GM18520 (cell line): ENCODE measurements around the gene USP46.

Experiments
- ATAC-seq: cut with Tn5 transposase; IDR thresholded peaks from one replicate; pipeline ENCODE4 v1.9.1; 2021; ENCODE audit not compliant: unreplicated experiment

Gene USP46

DNA sequence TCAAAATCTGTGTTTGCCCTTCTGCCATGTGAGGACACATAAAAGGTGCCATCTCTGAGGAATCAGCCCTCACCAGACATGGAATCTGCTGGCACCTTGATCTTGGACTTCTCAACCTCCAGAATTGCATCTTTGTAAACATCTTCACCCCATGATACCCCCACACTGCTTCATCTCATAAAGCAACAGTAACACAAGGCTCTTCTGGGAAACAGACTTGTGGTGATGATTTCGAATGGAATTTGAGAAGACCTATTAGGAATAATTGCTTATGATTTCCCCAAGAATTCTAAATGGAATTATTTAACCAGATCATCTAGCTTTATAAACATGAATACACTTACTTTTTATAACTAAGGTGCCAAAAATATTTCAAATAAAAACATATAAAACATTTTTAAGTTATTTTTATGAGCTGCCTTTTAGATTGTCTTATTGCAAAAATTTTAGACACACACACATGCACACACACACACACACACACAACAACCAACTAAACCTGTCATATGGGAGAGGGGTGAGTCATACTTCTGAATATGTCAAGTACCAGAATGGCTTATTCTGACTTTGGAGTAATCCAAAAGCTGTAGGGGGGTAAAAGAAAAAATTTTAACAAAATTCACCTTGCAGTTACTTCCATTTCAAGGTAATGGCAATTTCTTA lies 82.0 kb downstream of the USP46 start:
- no peak for ATAC-seq

DNA sequence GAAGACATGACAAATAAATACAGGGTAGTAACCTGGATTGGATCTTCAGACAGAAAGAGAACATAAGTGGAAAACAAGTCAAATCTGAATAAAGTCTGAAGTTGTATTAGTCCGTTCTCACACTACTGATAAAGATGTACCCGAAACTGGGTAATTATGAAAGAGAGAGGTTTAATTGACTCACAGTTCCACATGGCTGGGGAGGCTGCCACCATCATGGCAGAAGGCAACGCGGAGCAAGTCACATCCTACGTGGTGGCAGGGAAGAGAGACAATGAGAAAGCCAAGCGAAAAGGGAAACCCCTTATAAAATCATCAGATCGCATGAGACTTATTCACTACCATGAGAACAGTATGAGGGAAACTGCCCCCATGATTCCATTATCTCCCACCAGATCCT lies 82.8 kb downstream of the USP46 start:
- no peak for ATAC-seq

DNA sequence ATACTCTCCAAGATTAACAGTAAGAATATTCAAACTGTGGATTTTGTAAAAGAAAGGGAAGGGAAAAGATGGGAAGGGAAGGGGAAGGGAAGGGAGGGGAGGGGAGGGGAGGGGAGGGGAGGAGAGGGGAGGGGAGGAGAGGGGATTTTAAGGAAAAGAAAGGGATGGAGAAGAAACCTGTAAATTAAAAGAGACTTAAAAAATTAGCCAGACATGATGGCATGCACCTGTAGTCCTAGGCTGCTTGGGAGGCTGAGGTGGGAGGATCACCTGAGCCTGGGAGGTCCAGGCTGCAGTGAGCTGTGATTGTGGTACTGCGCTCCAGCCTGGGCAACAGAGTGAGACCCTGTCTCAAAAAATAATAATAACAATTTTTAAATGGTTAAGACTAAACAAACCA lies 83.7 kb downstream of the USP46 start:
- ATAC-seq, result no peak

DNA sequence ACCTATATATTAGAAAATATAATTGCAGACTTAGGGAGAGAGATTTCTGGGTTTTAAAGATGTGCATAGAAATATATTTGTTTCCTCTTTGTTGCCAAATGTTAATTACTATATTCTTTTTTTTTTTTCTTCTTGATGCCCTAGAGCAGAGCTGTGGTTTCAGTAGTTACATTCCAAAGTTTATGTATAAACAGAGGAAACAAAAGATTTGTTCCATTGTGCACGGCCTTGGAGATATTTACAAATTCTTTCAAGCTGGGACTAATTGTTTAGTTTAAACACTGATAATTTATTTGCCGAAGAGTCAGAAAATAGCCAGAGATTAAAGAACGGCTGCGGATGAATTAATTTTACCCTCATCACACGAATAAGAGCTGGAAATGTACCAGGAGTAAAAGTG lies 85.1 kb downstream of the USP46 start:
- no peak for ATAC-seq

DNA sequence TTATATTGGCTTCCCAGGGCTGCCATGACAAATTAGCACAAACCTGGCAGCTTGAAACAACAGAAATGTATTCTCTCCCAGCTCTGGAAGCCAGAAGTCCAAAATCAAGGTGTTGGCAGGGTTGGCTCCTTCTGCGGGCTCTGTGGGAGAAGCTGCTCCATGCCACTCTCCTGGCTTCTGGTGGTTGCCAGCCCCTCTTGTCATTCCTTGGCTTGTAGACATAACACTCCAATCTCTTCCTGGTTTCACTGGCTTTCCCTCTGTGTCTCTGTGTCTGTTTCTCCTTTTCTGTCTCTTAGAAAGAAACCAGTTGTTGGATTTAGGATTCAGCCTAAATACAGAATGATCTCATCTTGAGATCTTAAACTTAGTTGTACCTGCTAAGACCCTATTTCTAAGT lies 85.5 kb downstream of the USP46 start:
- ATAC-seq, result no peak

DNA sequence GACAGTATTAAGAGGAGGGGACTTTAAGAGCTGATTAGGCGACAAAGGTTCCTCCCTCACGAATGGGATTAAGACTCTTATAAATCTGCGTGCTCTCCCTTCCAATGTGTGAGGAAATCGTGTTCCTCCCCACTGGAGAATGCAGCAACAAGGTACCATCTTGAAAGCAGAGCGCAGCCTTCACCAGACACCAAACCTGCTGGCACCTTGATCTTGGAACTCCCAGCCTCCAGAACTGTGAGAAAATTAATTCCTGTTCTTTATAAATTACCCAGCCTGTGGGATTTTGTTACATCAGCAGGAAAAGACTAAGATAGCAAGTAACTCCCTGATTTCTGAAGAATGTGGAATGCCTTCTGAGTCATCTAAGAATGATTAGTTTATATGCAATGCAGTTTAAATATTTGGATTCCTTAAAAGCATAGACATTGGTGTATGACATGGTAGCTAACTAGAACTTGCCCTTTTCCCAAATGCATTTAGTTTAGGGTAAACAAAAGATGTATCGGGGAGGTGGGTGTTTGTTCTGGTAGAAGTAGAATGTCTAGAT lies 86.1 kb downstream of the USP46 start:
- no peak for ATAC-seq

DNA sequence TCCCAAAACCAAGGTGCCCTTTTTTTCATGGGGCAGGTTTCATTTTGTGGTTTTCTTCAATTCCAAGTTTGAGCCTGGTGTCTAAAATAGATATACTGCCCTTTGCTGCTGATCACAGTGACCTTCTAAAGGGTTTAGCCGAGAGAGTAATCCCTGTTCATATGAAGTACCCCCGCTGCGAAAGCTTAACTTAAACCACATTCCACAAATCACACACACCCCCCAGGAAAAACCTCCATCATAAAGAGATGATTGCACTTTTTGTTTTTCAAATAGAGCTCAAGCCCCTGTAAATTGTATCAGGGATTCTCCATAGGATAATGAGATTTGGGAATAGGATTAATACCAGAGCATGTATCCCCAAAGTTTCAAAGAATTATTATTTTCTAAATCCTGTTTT lies 90.8 kb downstream of the USP46 start:
- ATAC-seq, result no peak

DNA sequence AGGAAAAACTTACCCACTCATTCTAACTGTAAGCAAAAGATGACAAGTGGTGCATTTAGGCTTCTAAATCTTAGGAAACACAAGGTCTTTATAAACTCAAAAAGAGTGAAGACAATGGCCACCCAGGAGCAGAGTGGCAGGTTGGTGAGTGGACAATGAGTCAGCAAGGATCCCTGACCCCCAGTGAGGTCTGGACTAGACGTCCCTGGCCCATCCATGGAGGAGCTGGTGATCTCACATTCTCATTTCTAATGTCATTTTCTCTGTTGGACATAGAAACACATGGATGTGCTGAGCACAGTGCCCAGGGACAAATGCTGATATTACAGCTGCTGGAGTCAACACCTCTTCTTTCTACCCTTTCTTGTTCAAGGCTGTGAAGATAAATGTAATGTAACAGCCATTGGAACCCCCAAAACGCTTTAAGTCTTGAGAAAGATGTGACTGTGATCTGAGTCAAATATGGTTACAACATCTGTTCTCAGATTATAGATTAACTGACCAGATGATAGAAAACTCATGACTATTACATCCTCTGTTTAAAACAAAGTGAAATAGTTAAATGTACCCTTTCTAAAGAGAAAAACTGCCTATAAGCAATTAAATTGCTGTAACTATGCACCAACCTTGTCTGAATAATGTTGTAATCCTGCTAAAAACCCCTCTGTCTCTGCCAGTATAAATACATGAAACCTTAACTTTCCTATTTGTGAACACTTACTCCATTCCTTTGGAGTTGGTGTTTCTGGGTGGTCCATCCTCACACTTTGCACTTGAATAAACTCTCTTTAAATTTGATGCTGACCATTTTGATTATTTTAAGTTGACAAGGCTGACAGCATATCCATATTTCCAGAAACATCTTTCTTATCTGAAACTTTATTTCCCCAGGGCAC lies 92.7 kb downstream of the USP46 start:
- ATAC-seq, result no peak

DNA sequence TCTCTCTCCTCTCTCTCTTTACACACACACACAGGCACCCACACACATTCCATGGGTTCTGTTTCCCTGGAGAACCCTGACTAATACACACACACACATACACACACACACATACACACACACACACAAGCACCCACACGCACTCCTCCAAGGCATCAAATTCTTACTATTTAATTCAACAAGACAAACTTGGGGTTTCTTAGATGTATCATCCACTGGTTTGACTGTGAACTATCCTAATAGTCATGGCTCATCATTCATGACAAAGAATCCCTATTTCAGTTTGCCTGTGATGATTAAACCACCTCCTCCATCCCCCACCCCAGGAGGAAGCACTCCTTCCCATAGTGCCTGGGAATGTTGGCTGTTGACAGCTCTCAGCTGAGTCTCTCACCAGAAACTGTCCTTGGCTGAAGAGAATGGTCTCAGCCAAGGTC lies 98.2 kb downstream of the USP46 start:
- ATAC-seq, result no peak

DNA sequence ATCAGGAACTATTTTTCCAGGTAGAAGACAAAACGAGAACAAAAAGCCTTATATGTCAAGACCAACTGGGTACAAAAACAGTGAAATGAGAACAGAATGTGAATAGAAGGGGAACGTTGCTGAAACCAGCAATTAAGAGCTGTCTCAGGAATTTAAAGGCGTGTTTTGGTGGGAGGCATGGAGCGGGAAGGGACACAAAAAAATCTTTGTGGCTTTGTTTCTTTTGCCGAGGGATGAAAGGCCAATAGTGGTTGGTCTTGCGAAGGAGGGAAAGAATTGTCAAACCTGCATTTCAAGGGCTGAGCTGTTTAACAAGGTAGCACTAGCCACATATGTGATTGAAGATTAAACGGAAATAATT lies 103.8 kb downstream of the USP46 start:
- ATAC-seq, result no peak

DNA sequence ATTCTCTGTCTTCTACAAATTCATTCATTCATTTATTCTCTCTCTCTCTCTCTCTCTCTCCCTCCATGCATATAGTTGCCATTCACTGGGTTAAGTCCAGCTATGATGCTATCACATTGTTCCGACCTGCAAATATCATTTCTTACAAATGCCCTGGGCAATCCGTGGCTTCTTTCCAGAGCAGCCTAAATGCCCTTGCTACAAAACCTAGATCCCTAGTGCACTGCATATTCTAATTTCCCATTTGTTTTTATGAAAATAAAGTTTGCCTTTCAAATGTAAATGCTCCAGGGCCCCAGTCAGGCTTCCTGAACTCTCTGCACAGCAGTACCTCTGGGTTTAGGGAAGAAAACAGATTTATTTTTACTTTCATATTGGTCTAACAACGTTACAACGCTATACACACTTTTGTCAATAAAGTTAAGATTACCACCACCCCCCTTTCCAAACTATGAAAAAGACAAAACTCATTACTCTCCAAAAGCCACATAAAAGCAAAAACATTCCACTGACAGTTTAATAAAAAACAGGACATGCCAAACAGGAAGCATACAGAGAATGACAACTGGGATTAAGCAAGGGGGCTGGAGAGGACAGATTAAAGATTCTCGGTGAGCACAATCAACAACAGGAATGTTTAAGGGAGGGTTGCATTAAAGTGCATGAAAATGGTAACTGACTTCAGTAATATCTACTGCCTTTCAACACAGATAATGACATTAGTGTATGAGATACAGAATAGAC lies 104.3 kb downstream of the USP46 start:
- no peak for ATAC-seq

DNA sequence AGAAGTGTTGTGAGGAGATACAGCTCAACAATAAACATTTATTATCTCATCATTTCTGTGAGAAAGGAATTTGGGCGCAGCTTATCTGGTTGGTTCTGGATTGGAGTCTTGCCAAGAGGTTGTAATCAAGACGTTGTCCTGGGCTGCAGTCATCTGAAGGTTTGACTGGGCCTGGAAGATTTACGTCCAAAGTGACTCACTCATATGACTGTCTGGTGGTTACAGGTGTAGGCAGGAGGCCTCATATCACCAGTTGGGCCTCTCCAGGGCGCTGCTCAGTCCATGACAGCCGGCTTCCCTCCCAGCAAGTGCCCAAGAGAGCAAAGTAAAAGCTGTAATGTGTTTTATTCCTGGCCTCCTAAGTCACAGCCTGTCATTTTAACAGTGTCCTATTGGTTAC lies 106.3 kb downstream of the USP46 start:
- no peak for ATAC-seq

DNA sequence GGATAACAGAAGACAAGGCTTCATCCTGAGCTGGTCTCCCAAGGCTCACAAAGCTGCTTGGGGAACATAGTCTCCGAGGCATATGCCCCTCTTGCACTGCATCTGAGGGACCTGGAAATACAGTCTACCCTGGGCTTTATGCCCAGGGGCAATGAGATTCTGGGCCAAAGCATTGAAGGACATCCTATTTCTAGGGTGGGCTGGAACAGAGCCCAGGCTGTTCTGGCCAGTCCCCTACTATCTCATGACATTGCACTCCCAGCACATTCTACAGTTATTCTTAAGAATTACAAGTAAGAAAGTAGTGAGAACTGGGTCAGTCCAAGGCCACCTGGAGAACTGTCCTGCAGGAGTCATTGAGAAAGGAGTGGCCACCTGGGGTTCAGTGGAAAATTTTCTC lies 107.6 kb downstream of the USP46 start:
- ATAC-seq, result no peak

DNA sequence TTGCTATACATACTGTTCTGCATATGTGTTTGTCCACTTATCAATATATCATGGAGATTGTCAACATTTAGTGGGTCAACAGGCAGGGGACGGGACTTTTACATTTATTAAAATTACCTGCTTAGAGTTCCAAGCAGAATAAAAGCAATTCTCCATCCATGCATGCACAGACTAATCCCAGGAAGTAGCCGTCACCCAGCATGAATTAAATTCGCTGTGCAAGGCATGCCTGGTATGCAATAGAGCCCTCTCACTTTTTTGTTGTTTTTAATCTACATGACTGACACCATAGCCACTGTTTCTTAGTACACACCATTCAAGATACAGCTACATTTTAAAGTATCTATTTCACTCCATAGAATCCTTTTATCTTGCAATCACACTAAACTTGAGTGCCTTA lies 108.9 kb downstream of the USP46 start:
- ATAC-seq, result no peak

DNA sequence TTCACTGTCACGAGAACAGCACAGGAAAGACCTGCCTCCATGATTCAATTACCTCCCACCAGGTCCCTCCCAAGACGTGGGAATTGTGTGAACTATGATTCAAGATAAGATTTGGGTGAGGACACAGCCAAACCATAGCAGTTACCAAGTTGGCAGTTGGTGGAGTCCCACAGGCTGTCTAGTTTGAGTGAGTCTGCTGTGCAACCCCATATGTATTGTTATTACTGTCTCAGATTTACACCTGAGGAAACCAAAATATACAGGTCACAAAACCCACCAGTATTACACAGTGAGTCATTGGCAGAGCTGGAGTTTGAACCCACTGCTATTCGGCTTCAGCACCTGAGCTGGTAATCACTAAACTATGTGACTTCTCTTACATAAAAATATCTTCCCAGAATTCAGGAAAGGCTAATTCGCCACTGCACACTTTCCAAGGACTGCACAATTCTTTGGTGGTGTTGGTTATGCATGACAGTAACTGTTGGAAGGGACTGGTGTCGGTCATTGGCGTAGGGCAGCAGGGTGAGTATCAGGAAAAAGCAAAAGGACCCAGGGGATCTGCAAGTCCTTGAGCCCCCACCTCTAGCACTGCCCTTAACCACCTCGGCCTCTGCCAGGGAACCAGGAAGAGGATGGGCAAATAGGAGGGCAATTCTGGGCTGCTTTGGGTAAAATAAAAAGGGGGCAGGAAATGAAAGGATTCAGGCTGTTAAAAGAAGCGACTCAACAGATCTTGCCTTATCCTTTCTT lies 110.1 kb downstream of the USP46 start:
- no peak for ATAC-seq

DNA sequence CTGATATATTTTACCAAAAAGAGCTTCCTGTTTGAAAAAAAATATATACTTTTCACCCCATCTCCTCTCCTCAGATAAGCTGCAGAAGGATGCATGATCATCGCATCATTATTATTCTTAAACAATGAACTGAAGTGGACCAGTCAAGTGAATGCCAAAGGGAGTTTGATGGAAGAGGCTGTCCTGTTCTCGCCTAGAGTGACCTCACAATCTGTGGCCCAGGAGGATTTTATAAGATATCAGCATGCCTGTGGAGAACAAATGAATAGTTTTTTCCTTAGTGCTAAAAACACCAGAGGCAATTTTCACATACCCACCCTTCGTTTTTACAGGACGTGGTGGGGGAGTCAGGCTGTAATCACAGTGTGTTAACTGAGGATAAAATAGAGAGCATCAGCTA lies 112.7 kb downstream of the USP46 start:
- no peak for ATAC-seq

DNA sequence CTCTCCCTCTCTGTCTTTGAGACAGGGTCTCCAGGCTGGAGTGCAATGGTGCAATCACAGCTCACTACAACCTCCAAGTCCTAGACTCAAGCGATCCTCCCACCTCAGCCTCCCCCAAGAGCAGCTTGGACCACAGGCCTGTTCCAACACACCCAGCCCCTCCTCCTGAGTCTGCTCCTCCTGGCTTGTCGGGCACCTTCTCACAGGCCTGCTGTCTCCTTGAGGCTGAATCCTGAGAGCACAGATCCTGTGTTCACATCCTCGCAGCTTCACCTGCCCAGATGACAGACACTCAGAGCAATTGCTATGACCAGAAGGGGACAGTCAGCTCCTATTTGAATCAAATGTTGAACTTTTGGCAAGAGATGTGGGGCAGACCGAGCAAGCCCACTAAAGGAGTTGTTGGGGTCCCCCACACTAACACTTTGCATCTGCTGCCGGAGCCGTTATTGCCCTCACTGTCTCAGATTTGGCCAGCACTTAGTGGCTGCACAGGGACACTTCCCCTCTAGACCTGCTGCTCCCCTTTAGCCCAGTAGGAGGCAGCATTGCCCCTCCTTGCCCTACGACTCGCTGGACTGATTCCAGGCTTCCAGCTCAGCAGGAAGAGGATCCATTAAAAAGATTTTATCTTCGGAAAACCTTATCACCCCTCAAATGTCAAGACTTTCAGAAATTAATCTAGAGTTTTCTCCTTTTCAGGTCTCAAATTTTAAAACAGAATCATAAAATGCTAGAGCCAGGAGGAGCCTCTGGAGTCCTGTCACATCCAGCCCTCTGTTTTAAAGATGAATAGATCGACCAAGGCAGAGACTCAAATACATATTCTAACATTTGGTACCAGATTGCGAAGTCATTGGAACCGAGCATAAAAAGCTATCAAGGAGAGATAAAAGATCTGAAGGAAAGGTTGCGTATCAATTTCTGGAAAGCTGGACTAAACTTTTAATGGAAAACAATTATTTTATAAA lies 113.7 kb downstream of the USP46 start:
- ATAC-seq, result peak; percentile 64
